IMR-90 (cell line): ENCODE results near the gene COL23A1. TPM values are rescaled to one million over a fixed set of nuclear protein-coding genes. Genes with fewer than 3 reads are reported as not detected.

Source experiments
- ATAC-seq: fragments of 200-7000 bp; cut with Tn5 transposase; 2 replicates; pipeline ENCODE4 v1.9.1; 2020; ENCODE audit warnings: low read depth, mild to moderate bottlenecking, moderate library complexity
- BruUV-seq: library from RNA; stranded (reverse); fragments of 400-500 nt; replicated peaks from 2 replicates; lab custom pipeline; 2021; lab: Mats Ljungman, UMichigan
- CTCF ChIA-PET: fragments of 300-600 bp; formaldehyde crosslinking; extraction: SDS; loops from one replicate; lab custom pipeline; 2021; ENCODE audit warnings: antibody characterized with exemption; lab: Yijun Ruan, JAX
- POLR2A ChIA-PET: fragments of 300-600 bp; sonication (Branson Sonifier 250); formaldehyde crosslinking; loops from one replicate; lab custom pipeline; 2022; ENCODE audit warnings: antibody characterized with exemption; ENCODE audit not compliant: unreplicated experiment; lab: Charles Lee
- DNase-seq: peaks from one replicate; pipeline ENCODE4 v3.0.0; 2013
- H2AFZ ChIP-seq: replicated peaks from 2 replicates; pipeline ENCODE3; 2013; ENCODE audit warnings: low read length, mild to moderate bottlenecking; ENCODE audit not compliant: poor library complexity
- H2AK5ac ChIP-seq: 2 replicates; pipeline ENCODE4 v1.6.1; 2013; ENCODE audit warnings: low read depth, low read length, inconsistent platforms
- H2AK9ac ChIP-seq: replicated peaks from 2 replicates; pipeline ENCODE3; 2013; ENCODE audit warnings: mild to moderate bottlenecking, low read depth, low read length, moderate library complexity; ENCODE audit not compliant: poor library complexity
- H2BK120ac ChIP-seq: 2 replicates; pipeline ENCODE4 v1.6.1; 2013; ENCODE audit warnings: low read depth, low read length, inconsistent platforms
- H2BK15ac ChIP-seq: 3 replicates; pipeline ENCODE4 v1.6.1; 2013; ENCODE audit warnings: low read depth, low read length, inconsistent platforms
- H2BK20ac ChIP-seq: 2 replicates; pipeline ENCODE4 v1.6.1; 2013; ENCODE audit warnings: low read depth, mild to moderate bottlenecking, inconsistent platforms, low read length, moderate library complexity
- H2BK5ac ChIP-seq: 2 replicates; pipeline ENCODE4 v1.6.1; 2013; ENCODE audit warnings: mild to moderate bottlenecking, low read depth, low read length, inconsistent platforms; ENCODE audit not compliant: poor library complexity, severe bottlenecking
- H3K14ac ChIP-seq: replicated peaks from 2 replicates; pipeline ENCODE4 v1.6.1; 2013; ENCODE audit warnings: low read depth, low read length, inconsistent platforms
- H3K18ac ChIP-seq: 2 replicates; pipeline ENCODE4 v1.6.1; 2013; ENCODE audit warnings: low read depth, low read length, control low read depth
- H3K23ac ChIP-seq: 2 replicates; pipeline ENCODE4 v1.6.1; 2013; ENCODE audit warnings: low read depth, low read length, inconsistent platforms
- H3K27ac ChIP-seq: 2 replicates; pipeline ENCODE4 v1.5.1; 2013; ENCODE audit warnings: mild to moderate bottlenecking, control low read depth, low read length; ENCODE audit not compliant: insufficient read depth
- H3K27me3 ChIP-seq: 2 replicates; pipeline ENCODE4 v1.6.1; 2013; ENCODE audit warnings: low read length; ENCODE audit not compliant: control insufficient read depth, insufficient read depth
- H3K36me3 ChIP-seq: 2 replicates; pipeline ENCODE4 v1.6.1; 2013; ENCODE audit warnings: low read length, mixed read lengths; ENCODE audit not compliant: control insufficient read depth, insufficient read depth
- H3K4ac ChIP-seq: 2 replicates; pipeline ENCODE4 v1.6.1; 2013; ENCODE audit warnings: low read depth, low read length, inconsistent platforms
- H3K4me1 ChIP-seq: 2 replicates; pipeline ENCODE4 v1.6.1; 2013; ENCODE audit warnings: low read length, mixed read lengths; ENCODE audit not compliant: control insufficient read depth, insufficient read depth
- H3K4me2 ChIP-seq: 2 replicates; pipeline ENCODE4 v1.6.1; 2013; ENCODE audit warnings: low read depth, mild to moderate bottlenecking, control low read depth, low read length, moderate library complexity
- H3K4me3 ChIP-seq: 2 replicates; pipeline ENCODE4 v1.5.1; 2013; ENCODE audit warnings: low read depth, mild to moderate bottlenecking, control low read depth, low read length, moderate library complexity; ENCODE audit not compliant: insufficient read depth
- H3K56ac ChIP-seq: 2 replicates; pipeline ENCODE4 v1.6.1; 2013; ENCODE audit warnings: low read length, inconsistent platforms; ENCODE audit not compliant: insufficient read depth; ENCODE audit errors: extremely low read depth
- H3K79me1 ChIP-seq, 2 experiments: 2 replicates each; pipeline ENCODE4 v1.6.1; 2013; ENCODE audit warnings: low read length in 2 of 2, inconsistent platforms in 1 of 2, low read depth in 1 of 2
- H3K9ac ChIP-seq: 2 replicates; pipeline ENCODE4 v1.6.1; 2013; ENCODE audit warnings: low read depth, low read length, control low read depth
- H3K9me1 ChIP-seq: 2 replicates; pipeline ENCODE4 v1.6.1; 2013; ENCODE audit warnings: low read length, inconsistent platforms; ENCODE audit not compliant: insufficient read depth
- H3K9me3 ChIP-seq: 2 replicates; pipeline ENCODE4 v1.6.1; 2013; ENCODE audit warnings: low read length; ENCODE audit not compliant: control insufficient read depth, insufficient read depth
- H4K20me1 ChIP-seq: 2 replicates; pipeline ENCODE4 v1.6.1; 2013; ENCODE audit warnings: low read length, inconsistent platforms; ENCODE audit not compliant: insufficient read depth
- H4K5ac ChIP-seq: 2 replicates; pipeline ENCODE4 v1.6.1; 2013; ENCODE audit warnings: mild to moderate bottlenecking, low read depth, low read length, control low read depth
- H4K8ac ChIP-seq, 2 experiments: 2 replicates each; pipeline ENCODE4 v1.6.1; 2013; ENCODE audit warnings: low read depth in 2 of 2, low read length in 2 of 2, control low read depth in 1 of 2, inconsistent platforms in 1 of 2
- H4K91ac ChIP-seq: 2 replicates; pipeline ENCODE4 v1.6.1; 2013; ENCODE audit warnings: low read depth, low read length, inconsistent platforms; ENCODE audit not compliant: insufficient read depth
- CEBPB ChIP-seq: IDR thresholded peaks from 2 replicates; pipeline ENCODE4 v1.6.1; 2012; ENCODE audit warnings: low read depth, low read length, improper control_type of control experiment
- FOS ChIP-seq: fragments of 150-350 bp; IDR thresholded peaks from 2 replicates; pipeline ENCODE4 v1.6.1; 2016; ENCODE audit warnings: low read depth, low read length
- MAZ ChIP-seq: IDR thresholded peaks from 2 replicates; pipeline ENCODE4 v1.6.1; 2012; ENCODE audit warnings: low read depth, mild to moderate bottlenecking, low read length, improper control_type of control experiment, moderate library complexity, borderline replicate concordance
- MXI1 ChIP-seq: IDR thresholded peaks from 2 replicates; pipeline ENCODE4 v1.6.1; 2012; ENCODE audit warnings: low read depth, mild to moderate bottlenecking, low read length, moderate library complexity, borderline replicate concordance
- POLR2A ChIP-seq: IDR thresholded peaks from 2 replicates; pipeline ENCODE4 v1.6.1; 2012; ENCODE audit warnings: mild to moderate bottlenecking, low read depth, low read length
- RAD21 ChIP-seq: IDR thresholded peaks from 2 replicates; pipeline ENCODE4 v1.6.1; 2012; ENCODE audit warnings: low read length, improper control_type of control experiment
- SMC3 ChIP-seq: fragments of 150-350 bp; IDR thresholded peaks from 2 replicates; pipeline ENCODE4 v1.6.1; 2016; ENCODE audit warnings: low read depth, mild to moderate bottlenecking, antibody characterized with exemption, low read length, moderate library complexity
- WGBS, 2 experiments: methylation state at CpG; one replicate each; pipeline versions ENCODE4 v1.1.5 to v1.1.7; 2013; ENCODE audit warnings: missing lambda C conversion rate in 2 of 2; ENCODE audit not compliant: insufficient read length in 1 of 2; ENCODE audit errors: extremely low coverage in 2 of 2; 5-methylcytosine and 5-hydroxymethylcytosine counted together
- dilution Hi-C: fragments of 300-500 bp; cut with HindIII; formaldehyde crosslinking; loops from one replicate; pipeline ENCODE4 v1.14.3; 2018; ENCODE audit warnings: low sequenced_read_pairs; ENCODE audit not compliant: unreplicated experiment
- in situ Hi-C: fragments of 300-500 bp; cut with MboI; formaldehyde crosslinking; loops from 3 replicates; pipeline ENCODE4 v1.14.3; 2019; ENCODE audit warnings: low sequenced_read_pairs, inconsistent platforms, mixed read lengths
- intact Hi-C: fragments of 100-400 bp; cut with micrococcal nuclease; formaldehyde crosslinking; loops from 2 replicates; pipeline ENCODE4 v1.10.0; 2022
- polyA plus RNA-seq, 3 experiments: library from polyadenylated mRNA; depleted of rRNA; stranded (reverse); fragments of >200 nt; gene quantifications; 2 replicates each; pipeline ENCODE4 v1.2.3, GENCODE V29; 2012; ENCODE audit warnings: low replicate concordance in 1 of 3
- total RNA-seq: library from RNA; depleted of rRNA; stranded (reverse); fragments of >200 nt; gene quantifications from 2 replicates; pipeline ENCODE4 v1.2.3, GENCODE V29; 2012
- TF ChIP-seq, protein P1 (sequence below): fragments of 150-350 bp; IDR thresholded peaks from 2 replicates; pipeline ENCODE4 v1.6.1; 2016; ENCODE audit warnings: low read depth, mild to moderate bottlenecking, low read length, moderate library complexity, borderline replicate concordance

COL23A1 gene
- total and polyA plus RNA-seq, 2 of the 4 experiments (the other 2 are of a cell fraction): not detected

DNA sequence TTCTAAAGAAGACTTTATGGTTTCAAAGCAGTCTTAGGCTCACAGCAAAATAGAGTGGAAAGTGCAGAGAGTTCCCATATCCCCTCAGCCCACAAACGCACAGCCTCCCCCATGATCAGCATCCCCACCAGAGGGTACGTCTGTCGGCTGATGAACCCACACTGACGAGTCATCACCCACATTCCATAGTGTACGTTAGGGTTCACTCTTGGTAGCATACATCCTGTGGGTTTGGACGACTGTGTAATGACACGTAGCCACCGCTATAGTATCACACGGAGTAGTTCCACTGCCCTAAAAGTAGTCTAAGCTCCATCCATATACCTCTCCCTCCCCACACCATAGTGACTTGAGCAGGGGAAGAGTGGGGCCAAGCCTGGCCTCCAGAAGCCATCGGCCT, 221.9 kb downstream of the COL23A1 start:
- Histone ChIP-seq H2BK15ac (no peak overlapping the region), H3K9me1 (no peaks in the 10 kb centered on the region), H2AK9ac (no peak overlapping the region), H2AFZ (no peak overlapping the region), H3K36me3 (no peaks in the 10 kb centered on the region), H4K5ac (no peak overlapping the region), H3K4ac (no peak overlapping the region), H4K20me1 (no peaks in the 10 kb centered on the region), H3K4me2 (no peak overlapping the region), H3K9me3 (peaks cover 48% of the 10 kb centered on the region), H3K4me3 (no peak overlapping the region), H3K27me3 (no peaks in the 10 kb centered on the region), H3K18ac (no peak overlapping the region), H2BK20ac (no peak overlapping the region), H3K23ac (no peak overlapping the region), H3K14ac (no peak overlapping the region), H3K56ac (no peak overlapping the region), H3K79me1 (no peaks in the 10 kb centered on the region), H3K27ac (no peak overlapping the region), H3K9ac (no peak overlapping the region), H2AK5ac (no peak overlapping the region), H4K8ac (no peak overlapping the region), H3K4me1 (no peaks in the 10 kb centered on the region), H2BK5ac (no peak overlapping the region), H4K91ac (no peak overlapping the region), H2BK120ac (no peak overlapping the region)
- no TSS peak for BruUV-seq
- TF ChIP-seq FOS: no peak
- TF ChIP-seq RAD21: no peak
- TF ChIP-seq POLR2A: no peak
- TF ChIP-seq, protein P1, sequence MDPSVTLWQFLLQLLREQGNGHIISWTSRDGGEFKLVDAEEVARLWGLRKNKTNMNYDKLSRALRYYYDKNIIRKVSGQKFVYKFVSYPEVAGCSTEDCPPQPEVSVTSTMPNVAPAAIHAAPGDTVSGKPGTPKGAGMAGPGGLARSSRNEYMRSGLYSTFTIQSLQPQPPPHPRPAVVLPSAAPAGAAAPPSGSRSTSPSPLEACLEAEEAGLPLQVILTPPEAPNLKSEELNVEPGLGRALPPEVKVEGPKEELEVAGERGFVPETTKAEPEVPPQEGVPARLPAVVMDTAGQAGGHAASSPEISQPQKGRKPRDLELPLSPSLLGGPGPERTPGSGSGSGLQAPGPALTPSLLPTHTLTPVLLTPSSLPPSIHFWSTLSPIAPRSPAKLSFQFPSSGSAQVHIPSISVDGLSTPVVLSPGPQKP: no peak
- no peak for TF ChIP-seq MAZ
- TF ChIP-seq CEBPB: no peak
- no peak for TF ChIP-seq SMC3
- TF ChIP-seq MXI1: no peak
- POLR2A ChIA-PET: no interaction called here
- DNase-seq (no peak), ATAC-seq (no peak)
- CTCF ChIA-PET: no interaction called here
- in situ Hi-C loops: no loop called here
- intact Hi-C loops: no loop called here
- dilution Hi-C loops: no loop called here
- WGBS, 2 experiments: no CpG with 5 or more reads among the region's 10 CpGs
